ENCODE measurements around the gene PEX26.
"Not testable (repeated sequence)": the region's sequence is repeated elsewhere in the genome, so short reads cannot be mapped to it uniquely, and the experiment has no call there.

PEX26 gene

GRCh38 chr22:18096823-18097222 lies 19.0 kb downstream of the PEX26 start:
- no peak for DNase-seq (ENCODE audit: low read depth, low spot score)

GRCh38 chr22:18100781-18101180 lies 23.0 kb downstream of the PEX26 start:
- no peak for DNase-seq (ENCODE audit: low read depth, low spot score)

- no peak for DNase-seq (ENCODE audit: low read depth, low spot score)
These were observed 23.7 kb downstream of the PEX26 start for GRCh38 chr22:18101536-18101935.

GRCh38 chr22:18103527-18104269 lies 25.9 kb downstream of the PEX26 start:
- DNase-seq (ENCODE audit: low read depth, low spot score) = no peak

- no peak for DNase-seq (ENCODE audit: low read depth, low spot score)
These were observed 26.8 kb downstream of the PEX26 start for GRCh38 chr22:18104566-18104965.

GRCh38 chr22:18105981-18106380 lies 28.2 kb downstream of the PEX26 start:
- DNase-seq (ENCODE audit: low read depth, low spot score) = not testable (repeated sequence)

GRCh38 chr22:18106550-18107341 lies 29.0 kb downstream of the PEX26 start:
- DNase-seq (ENCODE audit: low read depth, low spot score) = not testable (repeated sequence)

GRCh38 chr22:18108187-18108586 lies 30.4 kb downstream of the PEX26 start:
- DNase-seq (ENCODE audit: low read depth, low spot score) = no peak

- DNase-seq (ENCODE audit: low read depth, low spot score) = no peak
These were observed 31.8 kb downstream of the PEX26 start for GRCh38 chr22:18109410-18110193.

- DNase-seq (ENCODE audit: low read depth, low spot score) = no peak
These were observed 32.6 kb downstream of the PEX26 start, which contains the start of gene TUBA8 for GRCh38 chr22:18110194-18110953. Gene TUBA8 (plus strand): TSS chr22:18110809. CDS start chr22:18110866, 57 bp downstream.

GRCh38 chr22:18110954-18111758 lies 33.4 kb downstream of the PEX26 start:
- no peak for DNase-seq (ENCODE audit: low read depth, low spot score)

- no peak for DNase-seq (ENCODE audit: low read depth, low spot score)
These were observed 34.1 kb downstream of the PEX26 start for GRCh38 chr22:18111759-18112330.

- no peak for DNase-seq (ENCODE audit: low read depth, low spot score)
These were observed 34.6 kb downstream of the PEX26 start for GRCh38 chr22:18112440-18112839.

- no peak for DNase-seq (ENCODE audit: low read depth, low spot score)
These were observed 36.0 kb downstream of the PEX26 start for GRCh38 chr22:18113680-18114394.

- DNase-seq (ENCODE audit: low read depth, low spot score) = no peak
These were observed 36.7 kb downstream of the PEX26 start for GRCh38 chr22:18114495-18114894.

- DNase-seq (ENCODE audit: low read depth, low spot score) = no peak
These were observed 37.3 kb downstream of the PEX26 start for GRCh38 chr22:18114976-18115652.

- DNase-seq (ENCODE audit: low read depth, low spot score) = no peak
These were observed 38.1 kb downstream of the PEX26 start for GRCh38 chr22:18115906-18116371.

GRCh38 chr22:18116634-18117033 lies 38.8 kb downstream of the PEX26 start:
- no peak for DNase-seq (ENCODE audit: low read depth, low spot score)
